NCI-H2196 treated with DMSO at 0.1 percent for 48 hours (cell line): Measurements from ENCODE around the gene NSG1.

Experiments
- DNase-seq: peaks from one replicate; lab custom pipeline; 2025; ENCODE audit not compliant: unreplicated experiment; lab: John Stamatoyannopoulos, UW

Gene NSG1

DNA sequence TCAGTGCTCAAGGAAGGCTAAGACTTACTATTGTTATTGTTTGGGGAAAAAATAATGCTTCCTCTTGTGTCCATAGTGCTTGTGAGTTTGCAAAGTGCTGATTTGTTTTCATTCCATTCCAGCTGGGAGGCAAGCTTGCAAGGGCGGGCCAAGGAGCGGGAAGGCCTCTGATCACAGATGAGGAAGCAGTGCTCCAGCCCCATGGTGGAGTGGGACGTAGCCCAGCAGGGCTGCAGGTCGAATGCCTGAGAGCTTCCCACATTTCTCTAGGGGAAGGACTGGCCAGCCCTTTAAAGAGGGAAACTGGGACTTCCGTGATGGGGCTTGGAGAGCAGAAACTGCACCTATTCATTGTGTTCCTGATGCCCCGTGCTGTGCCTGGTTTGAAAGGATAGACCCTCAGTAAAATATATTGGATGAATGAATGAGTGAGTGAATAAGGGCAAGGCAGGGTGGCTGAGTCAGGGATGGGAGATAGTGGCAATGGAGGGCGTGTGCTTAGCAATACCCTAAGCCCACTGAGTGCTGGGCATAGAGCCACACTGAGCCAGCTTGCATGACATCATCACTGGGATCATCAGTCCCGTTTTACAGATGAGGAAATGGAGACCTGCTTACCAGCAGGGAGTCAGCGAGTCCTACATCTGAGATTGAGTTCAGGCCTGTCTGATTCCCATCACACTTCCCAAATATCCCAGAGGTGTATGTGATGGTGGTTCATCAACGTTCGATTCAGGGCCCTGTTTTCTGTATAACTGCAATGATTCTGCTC lies 17.9 kb upstream of the NSG1 start:
- no peak for DNase-seq

GRCh38 chr4:4374388-4375098 lies 12.4 kb upstream of the NSG1 start:
- no peak for DNase-seq

- DNase-seq = no peak
Measured at GRCh38 chr4:4376074-4376473, 10.8 kb upstream of the NSG1 start.

- no peak for DNase-seq
Measured at GRCh38 chr4:4377191-4377590, 9.7 kb upstream of the NSG1 start.

GRCh38 chr4:4377732-4378460 lies 9.0 kb upstream of the NSG1 start:
- DNase-seq = no peak

DNA sequence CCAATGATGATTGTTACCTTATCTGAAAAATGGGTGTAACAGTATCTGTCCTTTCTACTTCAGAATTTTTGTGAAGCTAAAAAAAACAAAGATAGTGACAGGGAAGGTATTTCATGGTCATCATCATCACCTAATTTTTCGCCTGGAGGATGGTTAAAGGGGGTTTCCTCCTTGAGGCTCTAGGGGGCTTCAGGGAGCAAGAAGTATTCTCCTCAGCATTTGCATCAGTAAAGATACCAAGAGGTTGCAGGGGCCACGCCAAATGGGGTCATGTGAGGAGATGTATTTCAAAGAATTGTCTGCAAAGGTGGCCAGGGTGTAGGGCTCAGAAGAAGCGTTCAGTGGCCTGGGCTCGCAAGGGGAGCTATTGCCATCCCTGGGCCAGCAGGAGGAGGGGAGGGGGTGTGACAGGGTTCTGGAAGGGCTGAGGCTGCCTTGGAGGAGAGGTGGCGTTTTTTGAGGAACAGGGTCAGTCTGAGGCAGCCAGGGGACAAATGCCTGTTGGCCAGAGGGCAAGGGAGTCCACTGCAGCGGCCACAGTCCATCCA lies 7.3 kb upstream of the NSG1 start:
- no peak for DNase-seq

DNA sequence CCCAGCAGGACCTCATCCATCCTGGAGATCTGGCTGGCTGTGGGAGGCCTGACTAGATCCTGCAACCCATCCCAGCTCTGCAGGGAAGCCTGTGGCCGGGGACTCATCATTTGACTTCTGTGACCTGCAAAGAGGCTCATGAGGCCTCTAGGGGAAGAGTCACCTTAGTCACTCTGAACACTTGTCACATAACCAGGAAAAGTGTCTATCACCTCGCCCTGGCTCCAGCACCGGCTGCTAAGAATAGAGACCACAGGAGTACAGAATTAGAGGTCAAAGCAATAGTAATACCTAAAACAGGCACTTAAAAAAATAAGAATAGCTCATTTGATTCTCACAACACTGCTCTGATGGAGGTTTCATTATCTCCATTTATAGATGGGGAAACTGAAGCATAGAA lies 3.8 kb upstream of the NSG1 start:
- DNase-seq = no peak

DNA sequence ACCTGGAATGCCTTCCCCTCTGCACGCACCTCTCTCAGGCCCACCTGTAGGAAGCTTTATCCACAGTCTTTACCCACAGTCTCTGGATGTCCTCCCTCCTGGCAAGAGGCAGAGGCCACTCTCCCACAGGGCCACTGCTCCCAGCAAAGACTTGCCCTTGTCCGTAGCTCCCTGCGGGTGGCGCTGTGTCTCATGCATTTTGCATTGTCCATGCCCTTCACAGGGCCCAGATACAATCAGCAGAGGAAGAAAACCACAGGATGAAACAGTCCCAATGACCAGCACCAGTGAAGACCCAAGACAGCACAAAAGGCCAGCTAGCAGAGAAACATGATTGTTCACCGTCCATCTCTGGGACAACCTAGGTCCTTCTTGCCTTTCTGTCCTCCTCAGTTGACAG lies 2.1 kb upstream of the NSG1 start:
- no peak for DNase-seq

- no peak for DNase-seq
Measured at GRCh38 chr4:4385729-4386295, 1.1 kb upstream of the NSG1 start.

DNA sequence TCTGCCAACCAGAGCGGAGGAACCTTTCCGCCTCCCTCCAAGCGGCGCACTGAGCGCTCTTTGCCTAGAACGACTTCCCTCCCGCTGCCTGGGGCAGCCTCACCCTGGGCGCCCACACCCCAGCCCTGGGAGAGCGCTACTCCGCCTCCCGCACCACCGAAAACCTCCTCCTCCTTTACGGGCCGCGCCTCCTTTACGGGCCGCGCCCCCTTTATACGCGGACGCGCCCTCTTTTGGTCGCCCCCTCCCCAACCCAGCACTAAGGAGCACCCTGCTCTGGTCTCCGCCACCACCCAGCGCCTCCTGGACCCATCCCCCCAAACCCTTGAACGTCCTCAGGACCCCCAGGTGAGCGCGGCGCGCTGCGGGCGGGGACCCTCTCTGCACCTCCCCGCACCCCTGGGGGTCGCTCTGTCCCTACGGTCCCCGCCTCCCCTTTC lies 586 bp upstream of the NSG1 start:
- no peak for DNase-seq

DNA sequence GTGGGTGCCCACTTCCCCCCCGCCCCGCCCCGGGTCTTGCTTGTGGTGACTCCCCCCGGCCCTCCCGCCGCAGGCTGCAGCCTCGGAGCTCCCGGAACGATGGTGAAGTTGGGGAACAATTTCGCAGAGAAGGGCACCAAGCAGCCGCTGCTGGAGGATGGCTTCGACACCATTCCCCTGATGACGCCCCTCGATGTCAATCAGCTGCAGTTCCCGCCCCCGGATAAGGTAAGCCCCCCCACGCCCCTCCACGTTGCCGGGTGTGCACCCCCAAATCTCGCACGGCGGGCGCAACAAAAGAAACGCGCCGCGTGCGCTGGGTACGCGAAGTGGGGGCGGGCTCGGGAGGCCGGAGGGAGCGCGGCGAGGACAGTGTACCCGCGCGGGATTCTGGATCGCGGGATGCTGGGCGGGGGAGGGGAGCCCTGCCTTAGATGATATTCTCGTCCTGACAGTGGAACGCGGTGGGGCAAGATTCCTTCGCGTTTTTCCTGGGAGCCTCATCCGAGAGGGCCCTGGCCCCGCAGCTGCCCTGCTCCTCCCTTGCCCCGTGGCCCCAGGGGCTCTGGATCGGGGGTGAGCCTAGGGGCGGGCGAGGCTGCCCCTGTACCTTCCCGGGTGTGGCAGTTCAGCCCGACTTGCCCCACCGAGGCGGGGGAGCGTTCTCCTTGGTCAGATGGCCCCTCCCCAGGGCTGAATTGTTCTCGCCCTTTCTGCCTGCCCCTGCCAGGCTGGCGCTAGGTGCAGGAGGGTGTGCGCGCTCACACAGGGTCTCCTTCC lies 819 bp downstream of the NSG1 start:
- no peak for DNase-seq

DNA sequence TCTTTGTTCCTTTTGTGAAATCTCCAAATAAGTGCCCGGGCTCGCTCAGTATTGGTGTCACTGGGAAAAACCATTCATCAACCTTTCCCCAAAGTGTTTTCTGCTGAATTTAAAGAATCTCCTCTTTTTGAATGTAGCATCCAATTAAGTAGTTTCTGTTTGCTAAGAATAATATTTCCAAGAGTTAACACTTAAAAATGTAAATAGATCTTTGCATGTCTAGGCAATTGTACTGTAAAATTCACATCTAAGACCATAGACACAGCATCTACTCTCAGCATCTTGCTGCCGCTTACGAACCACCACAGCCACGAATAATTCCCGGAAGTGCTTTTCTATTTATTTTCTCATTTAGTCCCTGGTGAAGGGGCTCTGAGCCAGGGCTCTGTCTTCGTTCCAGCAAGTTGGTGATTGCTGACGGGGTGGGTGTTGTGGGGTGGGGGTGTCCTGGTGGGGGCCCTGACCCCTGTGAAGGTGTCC lies 1.4 kb downstream of the NSG1 start:
- no peak for DNase-seq

DNA sequence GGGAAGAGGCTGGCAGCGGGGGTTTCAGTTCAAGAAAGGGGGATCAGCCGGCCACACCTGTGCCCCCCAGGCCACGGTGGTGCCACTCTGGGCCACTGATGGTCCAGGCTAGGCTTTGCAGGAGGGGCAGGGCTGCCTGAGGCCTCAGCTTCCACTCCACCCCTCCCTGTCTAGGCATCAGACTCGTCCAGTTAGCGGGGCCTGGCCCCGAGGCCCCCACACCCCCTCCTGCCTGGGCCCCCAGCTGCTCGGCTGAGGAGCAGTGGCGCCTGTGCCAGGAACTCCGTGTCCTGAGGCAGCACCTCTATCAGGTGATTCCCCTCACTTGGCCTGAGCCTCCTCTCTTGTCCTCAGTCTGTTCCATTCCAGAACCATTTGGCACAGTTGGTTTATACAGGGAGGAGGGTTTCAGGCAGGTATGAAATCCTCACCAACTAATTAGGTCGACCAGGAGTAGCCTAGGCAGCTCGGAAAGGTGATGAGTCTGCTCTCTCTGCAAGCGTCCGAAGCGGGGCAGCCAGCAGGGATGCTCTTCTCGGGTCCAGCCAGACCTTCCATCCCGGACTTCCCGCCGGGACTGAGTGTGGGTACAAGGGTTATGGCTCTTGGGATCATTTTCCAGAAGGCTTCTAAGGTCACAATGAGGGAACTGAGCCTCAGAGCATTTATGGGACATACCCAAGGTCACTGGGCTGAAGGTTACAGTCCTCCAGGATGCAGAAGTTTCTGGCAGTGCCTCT lies 2.1 kb downstream of the NSG1 start:
- no peak for DNase-seq

GRCh38 chr4:4390046-4390445 lies 3.1 kb downstream of the NSG1 start:
- DNase-seq = no peak

- DNase-seq = no peak
Measured at GRCh38 chr4:4390515-4391240, 3.8 kb downstream of the NSG1 start.

DNA sequence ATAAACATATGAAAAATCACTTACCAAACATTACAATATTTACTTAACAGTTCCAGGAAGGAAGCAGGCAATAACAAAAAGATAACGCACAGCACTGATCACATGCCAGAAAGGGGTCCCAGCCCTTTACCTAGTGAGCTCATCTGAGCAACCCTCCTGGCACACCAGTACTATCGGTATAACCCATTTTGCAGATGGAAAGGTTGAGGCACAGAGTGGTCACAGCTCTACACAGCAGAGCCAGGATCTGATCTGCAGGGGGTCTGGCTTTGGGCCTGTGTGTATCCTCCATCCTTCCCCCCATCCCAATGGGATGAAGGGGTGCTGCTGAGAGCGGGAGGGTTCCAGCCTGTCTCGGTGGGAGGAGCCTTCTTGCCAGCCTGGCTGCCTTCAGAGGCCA lies 5.0 kb downstream of the NSG1 start:
- DNase-seq = no peak

DNA sequence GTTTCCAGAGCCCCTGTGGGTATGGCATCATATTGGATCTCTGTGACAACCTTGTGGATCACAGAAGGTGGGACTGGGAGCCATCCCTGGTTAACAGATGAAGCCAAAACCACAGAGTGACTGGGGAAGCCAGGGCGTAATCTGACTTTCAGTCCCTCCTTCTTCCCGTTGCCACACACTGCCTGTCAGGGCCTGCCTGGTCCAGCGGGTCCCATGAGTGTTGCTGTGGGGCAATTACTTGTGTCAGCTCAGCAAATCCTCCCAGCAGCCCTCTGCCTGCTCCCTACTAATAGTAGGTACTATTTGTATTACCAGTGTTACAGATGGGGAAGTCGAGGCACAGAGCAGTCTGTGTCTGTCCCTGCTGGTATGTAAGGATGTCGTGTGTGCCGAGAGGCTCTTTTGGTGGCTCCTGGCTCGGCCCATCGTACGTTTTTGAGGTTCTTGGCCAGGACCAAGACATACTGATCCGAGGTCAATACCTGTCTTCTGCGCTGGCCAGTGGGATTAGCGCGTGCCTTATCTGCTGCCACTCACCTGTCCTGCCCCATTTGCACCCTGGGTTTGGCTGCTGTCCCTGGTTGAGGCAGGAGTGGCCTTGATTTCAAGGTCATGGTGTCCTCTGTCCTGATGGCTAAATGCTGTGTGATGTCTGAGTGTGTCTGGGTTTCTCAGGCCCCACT lies 5.7 kb downstream of the NSG1 start:
- no peak for DNase-seq

GRCh38 chr4:4394644-4395043 lies 7.7 kb downstream of the NSG1 start:
- DNase-seq = no peak

- no peak for DNase-seq
Measured at GRCh38 chr4:4395371-4395770, 8.5 kb downstream of the NSG1 start.
